Stomach (tissue), 9 donors: Measurements from ENCODE around the gene ADSS2. TPM values are rescaled to one million over a fixed set of nuclear protein-coding genes. Genes with fewer than 3 reads are reported as not detected.

Experiments used
- DNase-seq, 2 donors: peaks; one replicate each; pipeline versions ENCODE4 v3.0.0 to v3.0.0-alpha.2; 2013 to 2019
- H3K27ac ChIP-seq, 5 donors: fragments of 200-600 bp in 4 of 5; sonication (generic) in 4 of 5; one replicate each; pipeline ENCODE4 v1.5.1; 2013 to 2019; ENCODE audit warnings: mild to moderate bottlenecking in 1 of 5, moderate library complexity in 1 of 5
- H3K27me3 ChIP-seq, 3 donors: fragments of 200-600 bp; sonication (generic); one replicate each; pipeline ENCODE4 v1.5.1; 2017 to 2019; ENCODE audit warnings: mixed run types in 1 of 3
- H3K36me3 ChIP-seq, 4 donors: fragments of 200-600 bp; sonication (generic); 1 replicate in 3 of 4; 2 replicates in 1 of 4; pipeline ENCODE4 v1.5.1; 2016 to 2019
- H3K4me1 ChIP-seq, 4 donors: fragments of 200-600 bp; sonication (generic); one replicate each; pipeline ENCODE4 v1.5.1; 2016 to 2019
- H3K4me3 ChIP-seq, 4 donors: fragments of 200-600 bp; sonication (generic) in 3 of 4; one replicate each; pipeline ENCODE4 v1.5.1; 2016 to 2019; ENCODE audit warnings: mild to moderate bottlenecking in 1 of 4
- H3K9me3 ChIP-seq, 4 donors: fragments of 200-600 bp; sonication (generic); one replicate each; pipeline ENCODE4 v1.5.1; 2016 to 2019
- EP300 ChIP-seq: sonication (generic); formaldehyde crosslinking; IDR thresholded peaks from one replicate; pipeline ENCODE4 v1.6.1; 2017; ENCODE audit warnings: antibody characterized with exemption
- POLR2A ChIP-seq, 4 donors: fragments of 450-650 bp; IDR thresholded peaks; one replicate each; pipeline ENCODE4 v1.6.1; 2016; ENCODE audit warnings: antibody characterized with exemption in 4 of 4, control low read depth in 2 of 4, mild to moderate bottlenecking in 1 of 4, moderate library complexity in 1 of 4
- POLR2AphosphoS5 ChIP-seq, 3 donors: sonication (generic); formaldehyde crosslinking; IDR thresholded peaks; one replicate each; pipeline ENCODE4 v1.6.1; 2016; ENCODE audit warnings: antibody characterized with exemption in 3 of 3
- WGBS, 5 donors: extraction: QIAGEN DNeasy Blood & Tissue Kit in 3 of 5; methylation state at CpG; one replicate each; pipeline versions ENCODE4 v1.1.5 to v1.1.7; 2013 to 2018; 5-methylcytosine and 5-hydroxymethylcytosine counted together
- intact Hi-C: fragments of 100-400 bp; cut with DNase I; formaldehyde crosslinking; loops from one replicate; pipeline ENCODE4 v1.15.1; 2023; ENCODE audit warnings: low total_unique reads
- polyA plus RNA-seq, 3 donors: library from polyadenylated mRNA; stranded (reverse); fragments of 200-250 nt; gene quantifications; one replicate each; pipeline ENCODE4 v1.2.3, GENCODE V29; 2013
- total RNA-seq, 5 donors: library from RNA; depleted of rRNA; stranded (reverse); fragments of >200 nt; gene quantifications; one replicate each; pipeline versions ENCODE4 v1.1.0 to v1.2.3, GENCODE V29; 2014 to 2016
- TF ChIP-seq, protein P1 (sequence below), 7 experiments: fragments of 450-650 bp in 4 of 7; fragments of 200-600 bp in 3 of 7; sonication (generic) in 3 of 7; IDR thresholded peaks; one replicate each; pipeline ENCODE4 v1.5.1; 2016 to 2019; ENCODE audit warnings: antibody characterized with exemption in 7 of 7, control low read depth in 2 of 7, mild to moderate bottlenecking in 1 of 7
- donor health status: healthy with polysubstance abuse.
- donor health status: Bipolar disorder and iron deficiency.
- donor health status: healthy.

ADSS2 gene
- total and polyA plus RNA-seq, 8 donors: 20.1 to 99.3 (median 43.5) TPM

DNA sequence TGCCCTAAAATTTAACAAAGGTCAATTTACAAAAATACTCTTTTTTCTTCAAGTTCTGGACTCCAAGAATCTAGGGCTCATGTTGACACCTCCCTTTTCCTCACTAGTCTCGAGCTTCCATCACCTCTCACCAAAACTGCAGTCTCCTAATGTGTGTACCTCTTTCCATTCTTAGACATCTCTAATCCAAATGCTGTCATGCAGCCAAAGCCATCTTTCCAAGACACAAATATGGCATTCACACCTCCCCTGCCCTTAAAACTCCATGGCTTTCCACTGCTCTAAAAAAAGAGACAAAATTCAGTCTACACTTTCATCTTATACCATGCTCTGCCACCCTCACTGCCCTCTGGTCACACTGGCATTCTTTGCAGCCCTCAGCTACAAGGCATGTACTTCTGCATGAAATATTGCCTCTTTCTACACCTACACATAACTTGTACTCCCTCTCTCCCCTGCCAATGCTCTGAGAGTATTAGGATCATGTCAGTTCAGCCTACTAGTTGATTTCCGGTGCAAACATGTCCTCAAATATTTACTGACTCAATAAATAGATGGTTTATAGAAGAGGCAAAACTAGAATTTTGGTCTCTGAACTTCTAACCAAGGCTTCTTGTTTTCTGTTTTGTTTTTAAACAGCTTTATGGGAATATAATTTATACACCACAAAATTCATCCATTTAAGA lies 26.9 kb downstream of the ADSS2 start:
- H3K9me3 ChIP-seq: no peaks in the 10 kb centered on the region
- no peak overlapping the region for H3K27ac ChIP-seq
- 44 to 65% (median 53%) methylated on average over 2 of the region's 2 CpGs for WGBS, 5 donors
- intact Hi-C loops: no loop called here
- no peaks in the 10 kb centered on the region for H3K27me3 ChIP-seq
- H3K4me3 ChIP-seq: no peak overlapping the region
- DNase-seq: no peak
- no peak for TF ChIP-seq POLR2A (IDR thresholded peaks at IDR 0.05)
- TF ChIP-seq EP300: no peak
- no peak for TF ChIP-seq POLR2AphosphoS5 (IDR thresholded peaks at IDR 0.05)
- TF ChIP-seq, protein P1, sequence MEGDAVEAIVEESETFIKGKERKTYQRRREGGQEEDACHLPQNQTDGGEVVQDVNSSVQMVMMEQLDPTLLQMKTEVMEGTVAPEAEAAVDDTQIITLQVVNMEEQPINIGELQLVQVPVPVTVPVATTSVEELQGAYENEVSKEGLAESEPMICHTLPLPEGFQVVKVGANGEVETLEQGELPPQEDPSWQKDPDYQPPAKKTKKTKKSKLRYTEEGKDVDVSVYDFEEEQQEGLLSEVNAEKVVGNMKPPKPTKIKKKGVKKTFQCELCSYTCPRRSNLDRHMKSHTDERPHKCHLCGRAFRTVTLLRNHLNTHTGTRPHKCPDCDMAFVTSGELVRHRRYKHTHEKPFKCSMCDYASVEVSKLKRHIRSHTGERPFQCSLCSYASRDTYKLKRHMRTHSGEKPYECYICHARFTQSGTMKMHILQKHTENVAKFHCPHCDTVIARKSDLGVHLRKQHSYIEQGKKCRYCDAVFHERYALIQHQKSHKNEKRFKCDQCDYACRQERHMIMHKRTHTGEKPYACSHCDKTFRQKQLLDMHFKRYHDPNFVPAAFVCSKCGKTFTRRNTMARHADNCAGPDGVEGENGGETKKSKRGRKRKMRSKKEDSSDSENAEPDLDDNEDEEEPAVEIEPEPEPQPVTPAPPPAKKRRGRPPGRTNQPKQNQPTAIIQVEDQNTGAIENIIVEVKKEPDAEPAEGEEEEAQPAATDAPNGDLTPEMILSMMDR (IDR thresholded peaks at IDR 0.05): no peak
- peaks cover 0 to 13% (median 2%) of the 10 kb centered on the region in 4 donors for H3K4me1 ChIP-seq
- H3K36me3 ChIP-seq: peaks cover 7 to 51% (median 44%) of the 10 kb centered on the region in 4 donors

DNA sequence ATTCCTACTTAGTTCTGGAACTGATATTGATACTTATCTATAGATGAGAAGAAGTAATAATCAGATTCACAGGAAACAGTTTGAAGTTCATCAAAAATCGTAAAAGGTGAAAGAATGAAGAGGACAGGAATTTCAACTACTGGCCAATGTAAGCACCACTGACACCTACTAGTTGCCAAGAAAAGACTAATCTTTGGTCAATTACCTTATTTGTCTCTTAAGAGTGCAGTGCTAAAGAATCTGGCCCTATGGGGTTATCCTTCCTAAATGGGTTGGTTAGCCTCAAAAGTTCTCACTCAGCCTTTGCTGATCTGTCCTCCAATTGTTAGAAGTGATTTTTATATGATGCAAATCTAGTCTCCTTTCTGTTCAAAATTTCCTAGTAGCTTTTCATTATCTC lies 29.5 kb downstream of the ADSS2 start:
- intact Hi-C loops: no loop called here
- Histone ChIP-seq H3K4me3 (no peak overlapping the region), H3K9me3 (no peaks in the 10 kb centered on the region), H3K4me1 (peaks cover 0 to 9% (median 2%) of the 10 kb centered on the region in 4 donors), H3K27me3 (no peaks in the 10 kb centered on the region), H3K27ac (no peak overlapping the region), H3K36me3 (peaks cover 21 to 68% (median 63%) of the 10 kb centered on the region in 4 donors)
- WGBS, 5 donors: 71 to 95% (median 87%) methylated on average over 1 of the region's 1 CpG
- TF ChIP-seq EP300 (no peak), POLR2A (IDR thresholded peaks at IDR 0.05) (no peak), POLR2AphosphoS5 (IDR thresholded peaks at IDR 0.05) (no peak)
- TF ChIP-seq, protein P1 (IDR thresholded peaks at IDR 0.05): no peak
- DNase-seq: no peak

GRCh38 chr1:244419024-244419423 lies 32.7 kb downstream of the ADSS2 start:
- DNase-seq: no peak
- 78 to 85% (median 83%) methylated on average over 4 of the region's 4 CpGs for WGBS, 5 donors
- no peaks in the 10 kb centered on the region for H3K27me3 ChIP-seq
- H3K4me1 ChIP-seq: no peaks in the 10 kb centered on the region
- H3K4me3 ChIP-seq: no peak overlapping the region
- H3K27ac ChIP-seq: no peak overlapping the region
- no peak for TF ChIP-seq EP300
- TF ChIP-seq, protein P1 (IDR thresholded peaks at IDR 0.05): no peak
- no peak for TF ChIP-seq POLR2AphosphoS5 (IDR thresholded peaks at IDR 0.05)
- TF ChIP-seq POLR2A (IDR thresholded peaks at IDR 0.05): no peak
- intact Hi-C loops: no loop called here
- H3K9me3 ChIP-seq: no peaks in the 10 kb centered on the region
- H3K36me3 ChIP-seq: peaks cover 49 to 98% (median 93%) of the 10 kb centered on the region in 4 donors

DNA sequence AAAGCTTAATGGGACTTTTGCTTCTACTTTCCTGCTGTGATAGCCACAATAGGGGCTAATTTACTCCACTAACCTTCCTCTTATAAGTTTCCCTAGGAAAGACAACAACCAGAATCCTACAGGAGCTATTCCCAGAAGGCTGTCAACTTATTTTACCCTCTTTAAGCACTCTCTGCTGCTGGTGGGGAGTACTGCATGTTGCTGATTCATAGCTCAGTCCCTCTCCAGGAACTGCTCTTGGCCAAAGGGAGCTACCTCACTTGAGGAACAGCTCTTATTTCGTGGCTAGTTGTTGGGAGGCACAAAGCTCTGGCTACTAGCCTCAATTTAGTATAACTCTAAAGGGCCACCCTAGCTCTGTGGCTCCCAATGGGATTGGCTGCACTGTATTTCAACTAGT lies 37.2 kb downstream of the ADSS2 start:
- TF ChIP-seq POLR2A (IDR thresholded peaks at IDR 0.05) (no peak), EP300 (no peak), POLR2AphosphoS5 (IDR thresholded peaks at IDR 0.05) (no peak)
- TF ChIP-seq, protein P1 (IDR thresholded peaks at IDR 0.05): no peak
- Histone ChIP-seq H3K9me3 (no peaks in the 10 kb centered on the region), H3K27me3 (no peaks in the 10 kb centered on the region), H3K4me3 (no peak overlapping the region), H3K27ac (no peak overlapping the region), H3K4me1 (no peaks in the 10 kb centered on the region), H3K36me3 (peaks cover 68 to 100% (median 98%) of the 10 kb centered on the region in 4 donors)
- WGBS, 5 donors: 83 to 100% (median 95%) methylated on average over 1 of the region's 1 CpG
- intact Hi-C loops: no loop called here
- DNase-seq: no peak
